Measurements from ENCODE around the gene TRIB2.

DNA sequence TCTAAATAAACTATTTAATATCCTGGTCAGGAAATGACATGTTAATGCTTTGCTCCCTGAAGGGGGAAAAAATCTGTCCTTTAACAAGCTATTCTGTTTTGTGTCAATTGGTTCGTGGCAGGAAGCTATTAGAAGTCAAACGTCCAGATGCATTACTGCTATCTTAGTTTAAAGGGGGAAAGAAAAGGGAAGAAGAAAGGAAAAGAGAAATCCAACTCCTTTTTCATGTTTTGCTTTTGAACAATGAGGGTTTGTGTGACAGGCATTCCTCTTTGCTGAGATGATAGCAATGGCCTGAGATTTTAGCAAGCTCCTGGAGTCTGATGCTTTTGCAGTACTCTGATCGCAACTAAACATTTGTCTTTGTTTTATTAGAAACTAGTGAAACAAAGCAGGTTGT is 24.6 kb downstream of the TRIB2 start:
- TF ChIP-seq POLR2AphosphoS5 (IDR thresholded peaks at IDR 0.05; ENCODE audit: low read depth, low read length) (no peak), TAF1 (IDR thresholded peaks at IDR 0.05; ENCODE audit: borderline replicate concordance, insufficient read depth, low read length) (no peak)
